GM19043 (cell line): Measurements from ENCODE around the gene PUS7L.

Experiments used
- ATAC-seq: cut with Tn5 transposase; IDR thresholded peaks from one replicate; pipeline ENCODE4 v1.9.1; 2021; ENCODE audit warnings: low read depth; ENCODE audit not compliant: unreplicated experiment

The PUS7L gene

DNA sequence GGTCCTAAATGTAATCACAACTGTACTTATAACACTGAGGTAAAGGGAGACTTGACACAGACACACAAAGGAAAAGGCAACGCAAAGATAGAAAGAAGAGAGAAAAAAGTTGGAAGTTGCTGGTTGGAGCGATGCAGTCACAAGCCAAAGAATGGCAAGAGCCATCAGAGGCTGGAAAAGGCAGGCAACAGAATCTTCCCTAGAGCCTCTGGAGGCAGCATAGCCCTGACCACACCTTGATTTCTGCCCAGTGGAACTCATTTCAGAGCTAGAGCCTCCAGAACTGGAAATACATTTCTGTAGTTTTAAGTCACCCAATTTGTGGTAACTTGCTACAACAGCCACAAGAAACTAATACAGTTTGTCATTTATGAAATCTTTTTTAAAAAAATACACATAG is 89.2 kb downstream of the PUS7L start:
- ATAC-seq: no peak
